Measurements from ENCODE around the gene PRKN. TPM values are rescaled to one million over a fixed set of nuclear protein-coding genes. Genes with fewer than 3 reads are reported as not detected.

The PRKN gene
- total RNA-seq, 1 experiment from 2014 or later = 0.34 TPM

DNA sequence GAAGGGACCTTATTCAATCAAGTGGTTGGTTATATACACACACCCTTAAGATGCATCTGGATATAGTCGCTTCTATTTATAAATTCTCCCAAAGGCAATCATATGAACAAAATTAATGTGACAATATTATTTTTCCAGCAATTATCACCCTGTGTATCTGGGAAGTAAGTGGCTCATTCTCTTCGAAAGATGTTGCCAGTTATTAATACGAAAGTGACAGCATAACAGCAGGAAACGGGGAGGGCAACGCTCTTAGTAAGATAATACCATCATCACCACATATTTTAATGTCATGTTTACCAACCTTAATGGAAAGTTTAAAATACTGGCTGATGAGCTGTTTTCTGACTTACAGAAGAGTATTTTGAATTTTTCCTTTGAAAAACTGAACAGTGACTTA is 756.5 kb downstream of the PRKN start:
- intact Hi-C loops (cut with micrococcal nuclease; ENCODE audit: unreplicated experiment) = no loop called here
- Histone ChIP-seq H3K9me3 (no peaks in the 10 kb centered on the region), H3K36me3 (ENCODE audit: control insufficient read depth, insufficient read depth, low read length) (no peaks in the 10 kb centered on the region), H3K4me3 (ENCODE audit: low read depth, low read length) (no peak overlapping the region), H3K4me1 (no peaks in the 10 kb centered on the region), H3K27me3 (replicated peaks; ENCODE audit: control insufficient read depth, insufficient read depth, low read length) (no peaks in the 10 kb centered on the region)
- H3K27me3 Mint-ChIP-seq (ENCODE audit: insufficient read depth, unreplicated experiment) = no peaks in the 10 kb centered on the region
- no peaks in the 10 kb centered on the region for H3K36me3 Mint-ChIP-seq (ENCODE audit: insufficient read depth, unreplicated experiment)
- no peak overlapping the region for H3K4me3 Mint-ChIP-seq (ENCODE audit: unreplicated experiment)
- no peak overlapping the region for H3K27ac Mint-ChIP-seq (ENCODE audit: unreplicated experiment)
- ChIA-PET POLR2A (no interaction called here), CTCF (no interaction called here)
- no peak for DNase-seq
- TF ChIP-seq, protein P1, sequence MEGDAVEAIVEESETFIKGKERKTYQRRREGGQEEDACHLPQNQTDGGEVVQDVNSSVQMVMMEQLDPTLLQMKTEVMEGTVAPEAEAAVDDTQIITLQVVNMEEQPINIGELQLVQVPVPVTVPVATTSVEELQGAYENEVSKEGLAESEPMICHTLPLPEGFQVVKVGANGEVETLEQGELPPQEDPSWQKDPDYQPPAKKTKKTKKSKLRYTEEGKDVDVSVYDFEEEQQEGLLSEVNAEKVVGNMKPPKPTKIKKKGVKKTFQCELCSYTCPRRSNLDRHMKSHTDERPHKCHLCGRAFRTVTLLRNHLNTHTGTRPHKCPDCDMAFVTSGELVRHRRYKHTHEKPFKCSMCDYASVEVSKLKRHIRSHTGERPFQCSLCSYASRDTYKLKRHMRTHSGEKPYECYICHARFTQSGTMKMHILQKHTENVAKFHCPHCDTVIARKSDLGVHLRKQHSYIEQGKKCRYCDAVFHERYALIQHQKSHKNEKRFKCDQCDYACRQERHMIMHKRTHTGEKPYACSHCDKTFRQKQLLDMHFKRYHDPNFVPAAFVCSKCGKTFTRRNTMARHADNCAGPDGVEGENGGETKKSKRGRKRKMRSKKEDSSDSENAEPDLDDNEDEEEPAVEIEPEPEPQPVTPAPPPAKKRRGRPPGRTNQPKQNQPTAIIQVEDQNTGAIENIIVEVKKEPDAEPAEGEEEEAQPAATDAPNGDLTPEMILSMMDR (IDR thresholded peaks at IDR 0.05; ENCODE audit: insufficient read depth in 1 of 2, low read depth in 1 of 2, low read length in 1 of 2, severe bottlenecking in 1 of 2, unreplicated experiment in 1 of 2) = no peak
- no TSS peak for BruUV-seq (replicated peaks)
- no peaks in the 10 kb centered on the region for H3K4me1 Mint-ChIP-seq (ENCODE audit: low read depth, unreplicated experiment)
- H3K9me3 Mint-ChIP-seq (ENCODE audit: unreplicated experiment) = no peaks in the 10 kb centered on the region

GRCh38 chr6:161963634-161964234 is 763.8 kb downstream of the PRKN start:
- POLR2A ChIA-PET = no interaction called here
- H3K27me3 ChIP-seq (replicated peaks; ENCODE audit: control insufficient read depth, insufficient read depth, low read length) = no peaks in the 10 kb centered on the region

DNA sequence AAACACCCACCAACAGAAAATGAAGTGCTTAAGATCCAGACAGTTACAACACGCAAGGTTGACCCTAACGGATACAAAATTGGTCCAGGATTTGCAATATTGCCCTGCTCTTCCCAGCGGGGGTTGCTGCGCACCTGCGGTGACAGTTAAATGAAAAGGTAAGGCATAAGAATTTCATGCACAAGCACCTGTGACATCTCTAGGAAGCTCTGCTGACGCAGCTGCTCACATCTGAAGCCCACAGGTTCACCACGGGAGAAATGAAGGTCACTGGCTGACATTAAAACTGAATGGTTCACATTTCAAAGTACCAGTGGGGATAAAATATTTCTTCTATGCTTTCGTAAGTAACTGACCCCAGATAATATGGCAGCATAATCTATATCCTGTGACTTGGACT is 764.4 kb downstream of the PRKN start:
- Mint-ChIP-seq H3K4me3 (ENCODE audit: unreplicated experiment) (no peak overlapping the region), H3K9me3 (ENCODE audit: unreplicated experiment) (no peaks in the 10 kb centered on the region), H3K36me3 (ENCODE audit: insufficient read depth, unreplicated experiment) (no peaks in the 10 kb centered on the region), H3K27me3 (ENCODE audit: insufficient read depth, unreplicated experiment) (peaks cover 3% of the 10 kb centered on the region), H3K4me1 (ENCODE audit: low read depth, unreplicated experiment) (no peaks in the 10 kb centered on the region), H3K27ac (ENCODE audit: unreplicated experiment) (no peak overlapping the region)
- no peak overlapping the region for H3K4me3 ChIP-seq (ENCODE audit: low read depth, low read length)
- CTCF ChIA-PET = no interaction called here
- DNase-seq = no peak
- BruUV-seq (replicated peaks) = no TSS peak
- intact Hi-C loops (cut with micrococcal nuclease; ENCODE audit: unreplicated experiment) = no loop called here
- POLR2A ChIA-PET = no interaction called here
- no peaks in the 10 kb centered on the region for H3K4me1 ChIP-seq
- no peaks in the 10 kb centered on the region for H3K27me3 ChIP-seq (replicated peaks; ENCODE audit: control insufficient read depth, insufficient read depth, low read length)
- no peaks in the 10 kb centered on the region for H3K9me3 ChIP-seq
- TF ChIP-seq, protein P1 (IDR thresholded peaks at IDR 0.05; ENCODE audit: insufficient read depth in 1 of 2, low read depth in 1 of 2, low read length in 1 of 2, severe bottlenecking in 1 of 2, unreplicated experiment in 1 of 2) = no peak
- H3K36me3 ChIP-seq (ENCODE audit: control insufficient read depth, insufficient read depth, low read length) = no peaks in the 10 kb centered on the region

More at GRCh38 chr6:161963634-161964234, 763.8 kb downstream of the PRKN start:
- BruUV-seq (replicated peaks) = no TSS peak
- Histone ChIP-seq H3K36me3 (ENCODE audit: control insufficient read depth, insufficient read depth, low read length) (no peaks in the 10 kb centered on the region), H3K4me3 (ENCODE audit: low read depth, low read length) (no peak overlapping the region), H3K4me1 (no peaks in the 10 kb centered on the region), H3K9me3 (no peaks in the 10 kb centered on the region)
- intact Hi-C loops (cut with micrococcal nuclease; ENCODE audit: unreplicated experiment) = no loop called here
- no peaks in the 10 kb centered on the region for H3K36me3 Mint-ChIP-seq (ENCODE audit: insufficient read depth, unreplicated experiment)
- TF ChIP-seq, protein P1 (IDR thresholded peaks at IDR 0.05; ENCODE audit: insufficient read depth in 1 of 2, low read depth in 1 of 2, low read length in 1 of 2, severe bottlenecking in 1 of 2, unreplicated experiment in 1 of 2) = no peak
- no peak overlapping the region for H3K27ac Mint-ChIP-seq (ENCODE audit: unreplicated experiment)
- CTCF ChIA-PET = no interaction called here
- no peak overlapping the region for H3K4me3 Mint-ChIP-seq (ENCODE audit: unreplicated experiment)
- H3K9me3 Mint-ChIP-seq (ENCODE audit: unreplicated experiment) = no peaks in the 10 kb centered on the region
- no peaks in the 10 kb centered on the region for H3K4me1 Mint-ChIP-seq (ENCODE audit: low read depth, unreplicated experiment)
- peaks cover 3% of the 10 kb centered on the region for H3K27me3 Mint-ChIP-seq (ENCODE audit: insufficient read depth, unreplicated experiment)
- no peak for DNase-seq
